Measurements from ENCODE around the gene FAM184B.
"Not testable (repeated sequence)": the region's sequence is repeated elsewhere in the genome, so short reads cannot be mapped to it uniquely, and the experiment has no call there.

The FAM184B gene

DNA sequence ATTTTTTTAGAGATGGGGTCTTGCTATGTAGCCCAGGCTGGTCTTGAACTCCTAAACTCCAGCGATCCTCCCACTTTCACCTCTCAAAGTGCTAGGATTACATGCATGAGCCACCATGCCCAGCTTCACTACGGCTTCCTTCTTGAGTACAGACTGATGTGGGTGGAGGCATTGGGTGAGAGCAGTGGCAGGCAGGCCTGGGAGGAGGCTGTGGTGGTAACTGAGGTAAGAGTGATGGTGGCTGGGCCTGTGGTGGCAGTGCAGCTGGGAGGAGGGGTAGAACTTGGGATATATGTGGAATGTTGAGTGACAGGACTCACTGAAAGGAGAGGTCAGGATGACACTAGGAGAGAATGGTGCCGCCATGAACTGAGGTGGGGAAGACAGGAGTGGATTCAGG, 86.1 kb downstream of the FAM184B start:
- H3K4me3 ChIP-seq (ENCODE audit: low read length) = no peak overlapping the region
- TF ChIP-seq ZNF274 (IDR thresholded peaks at IDR 0.05; ENCODE audit: low read depth, low read length) = no peak

DNA sequence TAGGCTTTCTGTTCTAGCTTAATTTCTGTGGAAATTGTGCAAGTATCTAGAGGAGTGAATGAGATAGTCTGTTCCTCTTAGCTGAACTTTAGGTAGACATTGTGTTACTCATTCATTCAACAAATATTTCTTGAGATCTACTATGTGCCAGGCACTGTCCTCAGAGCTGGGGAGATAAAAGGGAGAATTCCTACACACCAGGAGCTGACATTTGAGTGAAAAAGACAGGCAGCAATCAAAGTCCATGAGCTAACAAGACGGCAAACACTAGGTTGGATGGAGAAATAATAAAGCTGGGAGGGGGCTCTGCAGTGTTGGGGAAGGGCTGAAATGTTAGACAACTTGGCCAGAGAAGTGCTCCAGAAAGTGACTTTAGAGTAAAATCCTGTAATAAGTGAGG, 86.9 kb downstream of the FAM184B start:
- no peak overlapping the region for H3K4me3 ChIP-seq (ENCODE audit: low read length)
- TF ChIP-seq ZNF274 (IDR thresholded peaks at IDR 0.05; ENCODE audit: low read depth, low read length) = no peak

DNA sequence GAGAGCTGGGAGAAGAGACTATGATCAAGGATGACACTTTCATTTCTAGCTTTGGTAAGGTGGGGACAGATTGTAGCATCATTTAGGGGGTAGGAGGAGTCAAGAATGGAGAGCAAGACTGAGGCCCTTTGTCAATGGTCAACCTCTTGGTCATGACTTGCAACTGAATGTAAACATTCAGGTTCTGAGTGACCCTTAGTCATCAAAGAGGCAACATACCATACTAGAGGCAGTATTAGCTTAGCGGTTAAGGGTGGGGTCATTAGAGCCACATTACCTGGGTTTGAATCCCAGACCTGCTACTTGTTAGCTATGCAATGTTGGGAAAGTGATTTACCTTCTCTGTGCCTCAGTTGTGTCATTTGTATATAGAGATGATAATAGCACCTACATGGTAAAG, 90.5 kb downstream of the FAM184B start:
- no peak for TF ChIP-seq ZNF274 (IDR thresholded peaks at IDR 0.05; ENCODE audit: low read depth, low read length)
- H3K4me3 ChIP-seq (ENCODE audit: low read length) = no peak overlapping the region

DNA sequence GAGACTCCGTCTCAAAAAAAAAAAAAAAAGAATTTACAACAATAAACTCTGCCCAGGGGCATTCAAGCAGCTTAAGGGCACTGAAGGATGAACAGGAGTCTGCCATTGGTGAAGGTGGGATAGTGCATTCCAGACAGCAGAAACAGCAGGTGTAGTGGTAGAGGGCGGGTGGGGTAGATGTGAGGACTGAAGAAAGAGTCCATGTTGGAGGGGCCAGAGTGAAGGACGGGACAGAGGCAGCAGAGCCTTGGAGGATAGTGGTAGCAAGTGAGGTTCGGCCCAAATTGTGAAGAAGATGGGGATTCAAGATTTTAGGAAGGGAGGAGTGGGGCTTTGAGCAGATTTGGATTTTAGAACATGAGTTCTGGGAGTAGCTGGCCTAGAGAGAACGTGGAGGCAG, 91.3 kb downstream of the FAM184B start:
- no peak for TF ChIP-seq ZNF274 (IDR thresholded peaks at IDR 0.05; ENCODE audit: low read depth, low read length)
- no peak overlapping the region for H3K4me3 ChIP-seq (ENCODE audit: low read length)

DNA sequence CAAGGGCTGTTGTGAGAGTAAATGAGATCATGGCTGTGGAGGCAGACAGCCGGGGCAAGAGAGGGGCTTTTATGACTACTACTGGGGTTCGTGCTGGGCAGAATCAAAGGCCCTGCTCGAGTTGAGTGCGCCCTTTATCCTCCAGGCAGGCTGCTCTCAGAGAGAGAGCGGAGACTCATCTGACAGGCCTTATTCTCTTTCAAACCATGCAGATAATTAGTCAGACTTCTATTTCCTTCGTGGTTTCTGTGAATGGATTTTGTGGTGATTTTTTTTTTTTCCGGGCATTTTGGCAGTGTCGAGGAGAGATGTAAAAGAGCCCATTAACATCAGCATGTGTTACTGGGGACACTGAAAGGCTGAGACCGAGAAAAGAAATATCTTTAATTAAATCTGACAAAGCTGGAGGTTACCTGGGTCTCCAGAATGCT, 93.4 kb downstream of the FAM184B start:
- H3K4me3 ChIP-seq (ENCODE audit: low read length) = no peak overlapping the region
- TF ChIP-seq ZNF274 (IDR thresholded peaks at IDR 0.05; ENCODE audit: low read depth, low read length) = no peak

DNA sequence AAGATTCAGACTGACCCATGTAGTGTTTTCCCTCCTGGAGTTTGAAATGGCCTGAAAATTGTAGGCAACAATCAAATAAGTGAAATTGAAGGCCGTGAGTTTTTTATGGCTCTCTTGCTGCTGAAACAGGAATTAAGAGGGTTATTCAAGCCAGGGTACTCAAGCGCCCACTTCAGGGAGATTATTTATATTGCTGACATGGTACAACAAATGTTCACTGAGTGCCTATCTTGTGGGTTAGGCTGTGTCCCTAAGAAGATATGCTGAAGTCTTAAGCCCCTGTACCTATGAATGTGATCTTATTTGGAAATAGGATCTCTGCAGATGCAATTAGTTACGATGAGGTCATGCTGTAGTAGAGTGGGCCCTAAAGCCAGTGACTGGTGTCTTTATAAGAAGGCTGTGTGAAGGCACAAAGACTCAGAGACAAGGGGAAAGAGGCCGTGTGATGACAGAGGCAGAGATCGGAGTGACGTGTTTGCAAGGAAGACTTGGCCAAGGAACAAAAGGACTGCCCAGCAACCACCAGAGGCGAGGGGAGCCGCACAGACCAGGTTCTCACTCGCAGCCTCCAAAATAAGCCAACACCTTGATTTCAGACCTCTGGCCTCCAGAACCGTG, 94.1 kb downstream of the FAM184B start:
- no peak overlapping the region for H3K4me3 ChIP-seq (ENCODE audit: low read length)
- TF ChIP-seq ZNF274 (IDR thresholded peaks at IDR 0.05; ENCODE audit: low read depth, low read length) = no peak

DNA sequence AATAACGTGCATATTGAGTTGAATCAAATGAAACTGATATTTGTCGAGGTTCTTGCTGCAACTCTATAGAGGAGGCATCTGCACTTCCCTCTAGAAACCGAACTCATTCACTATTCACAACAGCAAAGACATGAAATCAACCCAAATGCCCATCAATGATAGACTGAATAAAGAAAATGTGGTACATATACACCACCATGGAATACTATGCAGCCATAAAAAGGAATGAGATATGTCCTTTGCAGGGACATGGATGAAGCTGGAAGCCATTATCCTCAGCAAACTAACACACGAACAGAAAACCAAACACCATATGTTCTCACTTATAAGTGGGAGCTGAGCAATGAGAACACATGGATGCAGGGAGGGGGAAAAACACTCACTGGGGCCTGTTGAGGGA, 96.8 kb downstream of the FAM184B start:
- not testable (repeated sequence) for H3K4me3 ChIP-seq (ENCODE audit: low read length)

DNA sequence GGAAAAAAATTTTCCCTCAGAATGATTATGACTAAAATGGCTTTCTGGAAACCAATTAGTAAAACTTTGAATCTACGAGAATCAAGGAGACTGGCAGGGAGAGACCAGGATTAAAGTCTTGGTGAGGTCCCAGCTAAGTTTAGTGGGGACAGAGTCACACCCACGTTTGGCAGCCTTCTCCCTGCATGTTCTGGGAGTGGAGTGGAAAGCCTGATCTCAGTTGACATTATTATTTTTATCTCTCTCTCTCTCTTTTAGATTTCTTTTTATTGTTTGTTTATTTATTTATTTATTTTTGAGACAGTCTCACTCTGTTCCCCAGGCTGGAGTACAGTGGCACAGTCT, 99.2 kb downstream of the FAM184B start:
- no peak overlapping the region for H3K4me3 ChIP-seq (ENCODE audit: low read length)
- TF ChIP-seq ZNF274 (IDR thresholded peaks at IDR 0.05; ENCODE audit: low read depth, low read length) = no peak

DNA sequence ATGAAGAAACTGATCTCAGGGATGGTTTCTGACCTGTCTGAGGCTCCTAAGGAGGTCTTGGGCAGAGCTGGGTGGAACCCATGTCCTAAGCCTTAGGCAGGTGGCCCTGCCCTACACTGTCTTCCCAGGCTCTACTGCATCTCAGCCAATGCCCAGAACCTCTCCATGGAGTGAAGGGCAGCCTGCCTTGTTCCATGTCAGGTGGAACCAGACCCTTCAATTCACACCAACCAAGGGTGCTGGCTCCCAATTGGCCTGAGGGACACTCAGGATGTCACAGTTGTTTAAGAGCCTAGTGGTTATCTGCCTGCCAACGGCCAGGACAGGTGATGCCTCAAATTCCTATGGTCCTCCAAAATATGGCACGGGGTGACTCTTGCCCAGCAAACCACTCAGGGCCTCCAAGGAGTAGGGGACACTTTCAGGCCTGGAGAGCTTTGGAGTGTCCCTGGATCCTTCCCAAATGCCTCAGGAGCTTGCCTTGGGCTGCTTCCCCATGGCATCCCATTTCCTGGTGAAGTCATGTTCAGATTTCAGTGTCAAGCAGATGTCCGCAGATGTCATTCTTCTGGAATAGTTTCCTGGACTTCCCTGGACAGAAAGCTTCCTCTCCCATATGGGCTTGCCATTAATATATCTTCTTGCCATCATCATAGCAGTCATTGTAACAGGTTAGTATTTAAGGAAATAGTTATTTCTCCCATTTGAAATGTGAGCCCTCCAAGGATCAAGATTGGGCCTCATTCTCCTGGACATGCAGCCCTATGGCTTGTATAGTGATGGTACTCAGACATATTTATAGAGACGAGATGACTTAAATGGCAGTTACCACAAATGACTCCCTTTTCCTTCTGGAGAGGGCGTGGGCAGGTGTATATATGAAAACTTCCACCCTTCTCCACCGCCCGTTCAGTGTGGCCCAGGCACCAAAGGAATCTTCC, 99.9 kb downstream of the FAM184B start:
- no peak for TF ChIP-seq ZNF274 (IDR thresholded peaks at IDR 0.05; ENCODE audit: low read depth, low read length)
- no peak overlapping the region for H3K4me3 ChIP-seq (ENCODE audit: low read length)

DNA sequence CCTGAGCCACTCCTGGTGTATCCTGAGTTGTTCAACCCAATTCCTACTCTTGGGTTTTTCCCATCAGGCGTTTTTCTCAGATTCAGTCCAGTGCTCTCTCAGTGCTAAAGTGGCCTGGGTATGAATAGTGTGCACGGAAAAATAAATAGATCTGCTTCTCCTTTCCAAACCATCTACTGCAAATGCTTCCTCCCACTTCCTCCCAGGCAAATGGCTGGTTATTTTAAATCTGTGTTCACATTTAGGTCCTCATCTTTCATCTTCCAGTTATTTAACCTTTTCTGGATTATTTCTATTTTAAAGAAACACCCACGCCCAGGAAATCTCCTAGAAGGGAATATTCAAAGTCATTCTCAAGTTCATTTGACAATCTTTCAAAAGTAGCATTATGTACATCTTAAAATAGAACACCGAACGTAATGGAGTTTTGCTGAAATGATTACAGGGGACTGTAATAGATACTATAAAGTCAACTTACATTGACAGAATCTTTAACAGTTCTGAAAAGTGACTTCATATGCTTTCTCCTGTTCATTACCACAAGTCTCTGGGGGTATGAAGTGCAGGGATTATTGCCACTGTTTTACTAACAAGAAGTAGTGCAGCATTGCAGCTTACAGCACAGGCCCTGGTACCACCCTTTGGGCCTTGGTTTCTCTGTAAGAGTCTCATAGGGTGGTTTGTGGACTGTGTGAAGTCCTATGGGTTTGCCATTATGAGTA, 100.7 kb downstream of the FAM184B start:
- H3K4me3 ChIP-seq (ENCODE audit: low read length) = no peak overlapping the region
- TF ChIP-seq ZNF274 (IDR thresholded peaks at IDR 0.05; ENCODE audit: low read depth, low read length) = no peak

DNA sequence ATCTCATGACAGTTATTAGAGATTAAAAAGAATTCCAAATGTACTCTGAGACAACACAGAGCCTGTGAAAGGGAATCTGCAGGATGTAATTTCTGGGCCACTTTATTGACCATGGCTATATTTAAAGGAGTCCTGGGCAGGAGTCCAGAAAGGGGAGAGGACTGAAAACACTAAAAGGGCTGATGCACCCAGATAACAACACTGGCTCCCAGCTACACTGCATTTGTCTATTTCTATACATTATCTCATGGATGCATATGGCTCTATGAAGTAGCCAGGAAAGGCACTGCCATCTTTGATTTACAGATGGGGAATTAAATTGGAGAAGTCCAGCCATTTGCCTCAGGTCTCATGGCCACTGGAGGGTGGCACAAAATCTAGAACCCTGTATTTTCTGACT, 111.0 kb downstream of the FAM184B start:
- TF ChIP-seq ZNF274 (IDR thresholded peaks at IDR 0.05; ENCODE audit: low read depth, low read length) = no peak
- H3K4me3 ChIP-seq (ENCODE audit: low read length) = no peak overlapping the region

DNA sequence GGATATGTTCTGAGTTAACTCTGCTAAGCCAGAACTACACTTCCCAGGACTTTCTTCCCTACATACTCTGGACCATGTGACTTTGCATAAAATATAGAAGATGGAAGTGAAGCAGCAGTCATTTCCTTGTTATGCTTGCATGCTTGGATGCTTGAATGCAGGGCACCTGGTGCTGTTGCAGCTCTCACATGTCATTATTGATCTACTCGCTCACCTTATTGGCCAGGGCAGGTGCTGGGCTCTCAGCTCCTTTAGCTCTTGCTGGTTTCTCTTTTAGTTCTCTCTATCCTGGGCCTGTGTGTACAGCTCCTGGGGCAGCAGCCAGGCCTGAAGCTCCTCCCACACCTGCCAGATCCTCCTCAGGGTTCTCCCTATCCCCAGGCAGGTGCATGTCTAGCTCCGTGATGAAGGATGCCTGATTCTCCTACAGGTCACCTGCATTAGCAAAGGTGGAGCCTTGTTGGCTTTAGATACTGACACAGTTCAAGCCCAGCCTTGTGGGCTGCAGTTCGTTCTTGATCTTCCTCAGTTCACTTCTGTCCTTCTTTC, 113.7 kb downstream of the FAM184B start:
- no peak overlapping the region for H3K4me3 ChIP-seq (ENCODE audit: low read length)
- TF ChIP-seq ZNF274 (IDR thresholded peaks at IDR 0.05; ENCODE audit: low read depth, low read length) = no peak

DNA sequence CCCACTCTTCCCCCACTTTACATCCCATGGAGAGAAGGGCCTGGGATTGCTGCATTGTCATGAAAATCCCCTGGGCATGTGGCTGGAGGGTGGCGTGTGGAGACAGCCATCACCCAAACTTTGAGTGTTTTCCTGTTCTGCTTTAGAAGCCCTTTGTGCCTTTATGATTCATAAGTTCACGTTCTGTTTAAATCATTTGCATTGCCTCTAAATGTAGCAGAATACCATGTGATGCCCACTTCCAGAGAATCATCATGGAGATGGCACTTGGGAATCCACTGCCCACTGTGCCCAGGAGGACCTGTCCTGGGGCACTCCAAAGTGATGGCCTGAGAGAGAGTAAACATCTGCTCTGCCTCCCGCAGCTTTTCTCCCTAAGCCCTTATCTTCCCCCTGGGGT, 114.2 kb downstream of the FAM184B start:
- no peak for TF ChIP-seq ZNF274 (IDR thresholded peaks at IDR 0.05; ENCODE audit: low read depth, low read length)
- no peak overlapping the region for H3K4me3 ChIP-seq (ENCODE audit: low read length)

DNA sequence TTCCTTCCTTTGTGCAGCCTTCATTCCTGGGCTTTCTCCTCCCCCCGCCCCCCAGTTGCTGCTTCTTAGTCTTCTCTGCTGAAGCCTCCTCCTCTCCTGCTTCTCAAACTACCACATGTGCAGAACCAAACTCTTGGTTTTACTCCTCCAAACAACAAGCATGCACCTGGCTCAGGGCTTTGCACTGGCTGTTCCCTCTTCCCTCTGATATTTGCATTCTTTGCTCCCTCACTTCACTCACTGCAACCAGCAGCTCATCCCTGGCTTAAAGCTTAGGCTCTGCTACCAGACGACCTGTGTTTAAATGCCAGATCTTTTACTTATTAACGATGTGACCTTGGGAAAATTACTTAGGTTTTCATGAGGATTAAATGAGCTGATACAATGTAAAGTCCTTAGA, 115.6 kb downstream of the FAM184B start:
- TF ChIP-seq ZNF274 (IDR thresholded peaks at IDR 0.05; ENCODE audit: low read depth, low read length) = no peak
- no peak overlapping the region for H3K4me3 ChIP-seq (ENCODE audit: low read length)

DNA sequence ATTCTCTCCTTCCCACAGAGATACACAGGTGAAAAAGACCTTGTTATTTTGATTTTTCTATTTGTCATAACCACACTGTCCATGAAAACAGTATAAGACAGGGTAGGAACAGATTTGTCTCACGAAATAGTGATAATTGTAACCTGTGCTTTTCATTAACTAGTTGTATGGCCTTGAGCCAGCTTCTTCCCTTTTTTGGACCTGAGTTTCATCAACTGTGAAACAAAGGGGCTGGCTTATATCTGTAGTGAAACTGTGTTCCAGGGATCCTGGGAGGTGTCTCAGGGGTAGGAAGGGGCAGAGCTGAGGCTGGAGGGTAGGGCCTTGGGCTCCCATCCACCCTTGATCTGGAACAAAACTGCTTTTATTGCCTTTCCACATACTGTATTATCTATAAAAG, 116.1 kb downstream of the FAM184B start:
- no peak for TF ChIP-seq ZNF274 (IDR thresholded peaks at IDR 0.05; ENCODE audit: low read depth, low read length)
- no peak overlapping the region for H3K4me3 ChIP-seq (ENCODE audit: low read length)
